HT1080 (cell line): ENCODE data around the gene TROAP. TPM values are rescaled to one million over a fixed set of nuclear protein-coding genes. Genes with fewer than 3 reads are reported as not detected.

Experiments used
- DNase-seq: peaks from one replicate; pipeline ENCODE4 v3.0.0-alpha.2; 2015; ENCODE audit warnings: low read depth
- total RNA-seq: library from RNA; depleted of rRNA; stranded (reverse); fragments of >200 nt; shearing (Covaris generic); gene quantifications from 2 replicates; pipeline ENCODE4 v1.2.3, GENCODE V29; 2014

TROAP gene
- total RNA-seq, 1 experiment from 2014 or later, result 48.7 TPM

GRCh38 chr12:49342066-49342913, 19.2 kb downstream of the TROAP start:
- DNase-seq, result peak; percentile 45

GRCh38 chr12:49342914-49343731, 20.1 kb downstream of the TROAP start:
- no peak for DNase-seq

- no peak for DNase-seq
These were observed 21.5 kb downstream of the TROAP start for GRCh38 chr12:49344486-49345050.

GRCh38 chr12:49345051-49345824, 22.2 kb downstream of the TROAP start:
- no peak for DNase-seq

GRCh38 chr12:49345825-49346658, 23.0 kb downstream of the TROAP start:
- DNase-seq, result no peak

GRCh38 chr12:49346659-49347310, 23.7 kb downstream of the TROAP start, which contains the start of gene DNAJC22:
TSS of gene DNAJC22 (plus strand) at chr12:49346888. CDS start at chr12:49348873, 1,985 bp downstream.
- no peak for DNase-seq

- peak; percentile 86 for DNase-seq
These were observed 24.5 kb downstream of the TROAP start for GRCh38 chr12:49347311-49348193.

GRCh38 chr12:49348781-49349180, 25.7 kb downstream of the TROAP start:
- no peak for DNase-seq

GRCh38 chr12:49349266-49349665, 26.2 kb downstream of the TROAP start:
- DNase-seq, result no peak

- no peak for DNase-seq
These were observed 29.3 kb downstream of the TROAP start for GRCh38 chr12:49352351-49352750.

GRCh38 chr12:49355913-49356312, 32.9 kb downstream of the TROAP start:
- no peak for DNase-seq

- no peak for DNase-seq
These were observed 34.1 kb downstream of the TROAP start for GRCh38 chr12:49357103-49357678.

- peak; percentile 75 for DNase-seq
These were observed 35.6 kb downstream of the TROAP start for GRCh38 chr12:49358483-49359141.

GRCh38 chr12:49359671-49360070, 36.6 kb downstream of the TROAP start:
- no peak for DNase-seq

- no peak for DNase-seq
These were observed 39.0 kb downstream of the TROAP start for GRCh38 chr12:49362077-49362476.

- DNase-seq, result peak; percentile 76
These were observed 41.9 kb downstream of the TROAP start for GRCh38 chr12:49364989-49365388.

GRCh38 chr12:49365542-49365941, 42.5 kb downstream of the TROAP start:
- DNase-seq, result peak; percentile 86
